Pancreas (tissue), 10 donors: ENCODE results near the gene MLIP. TPM values are rescaled to one million over a fixed set of nuclear protein-coding genes. Genes with fewer than 3 reads are reported as not detected.

Experiments
- ATAC-seq, 4 donors: fragments of 200-7000 bp; cut with Tn5 transposase; one replicate each; pipeline versions ENCODE4 v1.8.0 to v1.9.1; 2020; ENCODE audit warnings: mild to moderate bottlenecking in 4 of 4, moderate library complexity in 4 of 4
- DNase-seq, 6 donors: peaks; one replicate each; pipeline ENCODE4 v3.0.0-alpha.2; 2020
- FAIRE-seq: peaks from 2 replicates; lab custom pipeline; 2012; peaks lifted over from hg19 to GRCh38; lab: Jason Lieb, UNC
- H3K27ac ChIP-seq, 4 donors: fragments of 200-600 bp; sonication (generic); 1 replicate in 3 of 4; 2 replicates in 1 of 4; pipeline versions ENCODE4 v1.5.0 to v1.8.0; 2020
- H3K27me3 ChIP-seq, 4 donors: fragments of 200-600 bp; one replicate each; pipeline ENCODE4 v1.8.0; 2021
- H3K36me3 ChIP-seq, 3 donors: fragments of 200-600 bp; sonication (generic) in 1 of 3; one replicate each; pipeline versions ENCODE4 v1.5.0 to v1.8.0; 2020 to 2021
- H3K4me1 ChIP-seq, 3 donors: fragments of 200-600 bp; one replicate each; pipeline ENCODE4 v1.8.0; 2021
- H3K4me3 ChIP-seq, 4 donors: fragments of 200-600 bp; sonication (generic) in 2 of 4; one replicate each; pipeline versions ENCODE4 v1.5.0 to v1.8.0; 2020 to 2021
- H3K9me3 ChIP-seq, 4 donors: fragments of 200-600 bp; one replicate each; pipeline ENCODE4 v1.8.0; 2021
- CTCF ChIP-seq, 4 donors: fragments of 200-600 bp; sonication (generic) in 3 of 4; IDR thresholded peaks; one replicate each; pipeline versions ENCODE4 v1.5.0 to v1.8.0; 2021; ENCODE audit warnings: antibody characterized with exemption in 4 of 4
- WGBS, 2 donors: extraction: QIAGEN DNeasy Blood & Tissue Kit; methylation state at CpG; one replicate each; pipeline ENCODE4 v1.1.7; 2013; 5-methylcytosine and 5-hydroxymethylcytosine counted together
- intact Hi-C, 3 donors: fragments of 100-400 bp; cut with DNase I; formaldehyde crosslinking; loops; one replicate each; pipeline versions ENCODE4 v1.11.1 to v1.14.2; 2022
- polyA plus RNA-seq, 2 donors: library from polyadenylated mRNA; stranded (reverse); fragments of 200-250 nt; gene quantifications; one replicate each; pipeline ENCODE4 v1.2.3, GENCODE V29; 2013
- total RNA-seq, 6 donors: library from RNA; stranded (reverse); fragmentation: NEBNext Ultra II Directional in 4 of 6; extraction: Animal tissue kit (Norgen Biotek cat#: 25700) in 4 of 6; gene quantifications; one replicate each; pipeline versions ENCODE4 v1.2.1 to v1.2.4, GENCODE V29; 2021 to 2023
- donor health status: healthy with polysubstance abuse.
- donor health status: DM: no; HTN: no; CAD: no; lungs with moderate emphysema.
- donor health status: DM: no; HTN: no; CAD: no.
- donor health status: control.
- donor health status: control.
- donor health status: Bipolar disorder and iron deficiency.
- donor health status: DM: yes; HTN: yes; CAD: no.
- donor health status: DM: no; HTN: no; CAD: no.
- donor health status: DM: no; HTN: no; CAD: no.
- donor health status: DM: yes; HTN: yes; CAD: no.

Gene MLIP
- total and polyA plus RNA-seq, 8 donors: 0.32 to 5.8 (median 0.77) TPM

GRCh38 chr6:54071821-54072340 is 39.4 kb upstream of the MLIP start:
- 79 to 81% methylated on average over 4 of the region's 4 CpGs for WGBS, 2 donors
- no peak for FAIRE-seq
- no peak for DNase-seq
- peaks cover 0 to 7% (median 0%) of the 10 kb centered on the region in 3 donors for H3K4me1 ChIP-seq
- no peaks in the 10 kb centered on the region for H3K36me3 ChIP-seq
- TF ChIP-seq CTCF (IDR thresholded peaks at IDR 0.05): no peak
- no peak overlapping the region for H3K27ac ChIP-seq
- no peak for ATAC-seq
- no peak overlapping the region for H3K4me3 ChIP-seq
- H3K27me3 ChIP-seq: no peaks in the 10 kb centered on the region
- intact Hi-C loops: no loop called here
- no peaks in the 10 kb centered on the region for H3K9me3 ChIP-seq

- peak in 1 of 4 donors; percentile 20 for ATAC-seq
- 48 to 50% methylated on average over 2 of the region's 2 CpGs for WGBS, 2 donors
- no peak overlapping the region for H3K4me3 ChIP-seq
- intact Hi-C loops: no loop called here
- no peak for FAIRE-seq
- H3K27me3 ChIP-seq: no peaks in the 10 kb centered on the region
- DNase-seq: no peak
- no peak overlapping the region for H3K27ac ChIP-seq
- TF ChIP-seq CTCF (IDR thresholded peaks at IDR 0.05): no peak
- H3K36me3 ChIP-seq: no peaks in the 10 kb centered on the region
- H3K9me3 ChIP-seq: no peaks in the 10 kb centered on the region
- H3K4me1 ChIP-seq: peaks cover 0 to 7% (median 0%) of the 10 kb centered on the region in 3 donors
Measured at GRCh38 chr6:54072635-54073313, 38.5 kb upstream of the MLIP start.

GRCh38 chr6:54073487-54073886 is 37.8 kb upstream of the MLIP start:
- ATAC-seq: no peak
- TF ChIP-seq CTCF (IDR thresholded peaks at IDR 0.05): no peak
- WGBS, 2 donors: 82 to 87% methylated on average over 2 of the region's 2 CpGs
- H3K9me3 ChIP-seq: no peaks in the 10 kb centered on the region
- no peak for DNase-seq
- H3K27ac ChIP-seq: no peak overlapping the region
- H3K36me3 ChIP-seq: no peaks in the 10 kb centered on the region
- no peak overlapping the region for H3K4me3 ChIP-seq
- no peaks in the 10 kb centered on the region for H3K27me3 ChIP-seq
- intact Hi-C loops: no loop called here
- H3K4me1 ChIP-seq: peaks cover 0 to 7% (median 0%) of the 10 kb centered on the region in 3 donors
- no peak for FAIRE-seq

- H3K4me3 ChIP-seq: no peak overlapping the region
- WGBS, 2 donors: 63 to 71% methylated on average over 4 of the region's 4 CpGs
- H3K36me3 ChIP-seq: no peaks in the 10 kb centered on the region
- H3K27ac ChIP-seq: no peak overlapping the region
- ATAC-seq (no peak), DNase-seq (no peak), FAIRE-seq (no peak)
- peaks cover 0 to 7% (median 0%) of the 10 kb centered on the region in 3 donors for H3K4me1 ChIP-seq
- H3K27me3 ChIP-seq: no peaks in the 10 kb centered on the region
- no peaks in the 10 kb centered on the region for H3K9me3 ChIP-seq
- TF ChIP-seq CTCF (IDR thresholded peaks at IDR 0.05): no peak
- intact Hi-C loops: no loop called here
Measured at GRCh38 chr6:54074109-54074508, 37.1 kb upstream of the MLIP start.

- DNase-seq (no peak), ATAC-seq (no peak), FAIRE-seq (no peak)
- intact Hi-C loops: no loop called here
- TF ChIP-seq CTCF (IDR thresholded peaks at IDR 0.05): no peak
- WGBS, 2 donors: 63 to 74% methylated on average over 13 of the region's 13 CpGs
- Histone ChIP-seq H3K27me3 (no peaks in the 10 kb centered on the region), H3K9me3 (no peaks in the 10 kb centered on the region), H3K27ac (no peak overlapping the region), H3K4me3 (no peak overlapping the region), H3K4me1 (peaks cover 0 to 7% (median 0%) of the 10 kb centered on the region in 3 donors), H3K36me3 (no peaks in the 10 kb centered on the region)
Measured at GRCh38 chr6:54074578-54075195, 36.6 kb upstream of the MLIP start.
